NB4 (cell line): ENCODE results near the gene HSPA6.

Experiments
- DNase-seq: peaks from one replicate; pipeline ENCODE4 v3.0.0; 2010; ENCODE audit warnings: low read depth
- H3K4me3 ChIP-seq: one replicate; pipeline ENCODE4 v1.5.1; 2011; ENCODE audit warnings: mild to moderate bottlenecking, low read depth, low read length, moderate library complexity
- CTCF ChIP-seq: IDR thresholded peaks from one replicate; pipeline ENCODE4 v1.5.1; 2012; ENCODE audit warnings: low read depth, low read length
- MAX ChIP-seq: IDR thresholded peaks from 2 replicates; pipeline ENCODE4 v1.6.1; 2011; ENCODE audit warnings: low read depth, low read length
- MYC ChIP-seq: IDR thresholded peaks from 2 replicates; pipeline ENCODE4 v1.6.1; 2011; ENCODE audit warnings: low read depth, low read length
- POLR2A ChIP-seq: IDR thresholded peaks from 2 replicates; pipeline ENCODE4 v1.6.1; 2011; ENCODE audit warnings: mild to moderate bottlenecking; ENCODE audit not compliant: insufficient read length; ENCODE audit errors: extremely low read depth

Gene HSPA6

GRCh38 chr1:161483361-161483760, 41.0 kb upstream of the HSPA6 start:
- no peak for DNase-seq
- no peak overlapping the region for H3K4me3 ChIP-seq
- TF ChIP-seq MAX (no peak), POLR2A (no peak), CTCF (no peak), MYC (no peak)

GRCh38 chr1:161484613-161485012, 39.7 kb upstream of the HSPA6 start:
- TF ChIP-seq MAX, result no peak
- no peak for TF ChIP-seq MYC
- TF ChIP-seq POLR2A, result no peak
- TF ChIP-seq CTCF, result peak; percentile 42
- H3K4me3 ChIP-seq, result no peak overlapping the region
- peak; percentile 50 for DNase-seq

GRCh38 chr1:161486806-161487741, 37.3 kb upstream of the HSPA6 start:
- no peak overlapping the region for H3K4me3 ChIP-seq
- TF ChIP-seq MAX (peak; percentile 94), CTCF (peak; percentile 65), POLR2A (no peak), MYC (peak; percentile 86)
- DNase-seq, result peak; percentile 80

- DNase-seq, result peak; percentile 81
- H3K4me3 ChIP-seq, result no peak overlapping the region
- TF ChIP-seq MYC (no peak), CTCF (no peak), POLR2A (no peak), MAX (no peak)
Measured at GRCh38 chr1:161491472-161491871, 32.9 kb upstream of the HSPA6 start.

- H3K4me3 ChIP-seq, result no peak overlapping the region
- TF ChIP-seq MYC (no peak), MAX (no peak), POLR2A (no peak), CTCF (no peak)
- no peak for DNase-seq
Measured at GRCh38 chr1:161492827-161493226, 31.5 kb upstream of the HSPA6 start.
